Measurements from ENCODE around the gene SH2D1B. TPM values are rescaled to one million over a fixed set of nuclear protein-coding genes. Genes with fewer than 3 reads are reported as not detected.

The SH2D1B gene
- total RNA-seq, 4 donors from 2014 or later: 0.76 to 1.9 (median 1.3) TPM; not detected in 1

DNA sequence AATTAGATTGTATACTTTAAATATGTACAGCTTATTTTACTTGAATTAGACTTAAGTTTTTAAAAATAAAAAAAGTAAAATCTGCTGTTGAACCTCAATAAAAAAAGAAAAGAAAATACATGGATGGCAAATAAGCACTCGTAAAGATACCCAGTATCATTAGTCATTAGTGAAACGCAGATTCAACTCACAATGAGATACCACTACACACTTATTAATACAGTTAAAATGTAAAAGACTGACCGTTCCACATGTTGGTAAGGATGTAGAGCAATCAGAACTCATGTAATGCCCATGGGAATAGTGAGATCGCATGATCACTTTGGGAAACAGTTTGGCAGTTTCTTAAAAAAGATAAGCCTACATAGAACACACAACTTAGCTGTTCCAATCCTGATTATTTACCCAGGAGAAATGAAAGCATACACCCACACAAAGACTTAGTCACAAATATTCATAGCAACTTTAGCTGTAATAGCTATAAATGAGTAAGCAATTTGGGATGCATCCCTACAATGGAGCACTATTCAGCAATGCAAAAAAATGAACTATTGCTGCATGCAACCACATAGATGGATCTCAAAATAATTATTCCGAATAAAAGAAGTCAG lies 7.3 kb downstream of the SH2D1B start:
- Histone ChIP-seq H3K27ac (no peak overlapping the region), H3K9me3 (no peaks in the 10 kb centered on the region), H3K4me1 (no peaks in the 10 kb centered on the region), H3K4me3 (no peak overlapping the region), H3K27me3 (no peaks in the 10 kb centered on the region), H3K36me3 (no peaks in the 10 kb centered on the region)
- TF ChIP-seq POLR2A (IDR thresholded peaks at IDR 0.05): no peak
- TF ChIP-seq, protein P1, sequence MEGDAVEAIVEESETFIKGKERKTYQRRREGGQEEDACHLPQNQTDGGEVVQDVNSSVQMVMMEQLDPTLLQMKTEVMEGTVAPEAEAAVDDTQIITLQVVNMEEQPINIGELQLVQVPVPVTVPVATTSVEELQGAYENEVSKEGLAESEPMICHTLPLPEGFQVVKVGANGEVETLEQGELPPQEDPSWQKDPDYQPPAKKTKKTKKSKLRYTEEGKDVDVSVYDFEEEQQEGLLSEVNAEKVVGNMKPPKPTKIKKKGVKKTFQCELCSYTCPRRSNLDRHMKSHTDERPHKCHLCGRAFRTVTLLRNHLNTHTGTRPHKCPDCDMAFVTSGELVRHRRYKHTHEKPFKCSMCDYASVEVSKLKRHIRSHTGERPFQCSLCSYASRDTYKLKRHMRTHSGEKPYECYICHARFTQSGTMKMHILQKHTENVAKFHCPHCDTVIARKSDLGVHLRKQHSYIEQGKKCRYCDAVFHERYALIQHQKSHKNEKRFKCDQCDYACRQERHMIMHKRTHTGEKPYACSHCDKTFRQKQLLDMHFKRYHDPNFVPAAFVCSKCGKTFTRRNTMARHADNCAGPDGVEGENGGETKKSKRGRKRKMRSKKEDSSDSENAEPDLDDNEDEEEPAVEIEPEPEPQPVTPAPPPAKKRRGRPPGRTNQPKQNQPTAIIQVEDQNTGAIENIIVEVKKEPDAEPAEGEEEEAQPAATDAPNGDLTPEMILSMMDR (IDR thresholded peaks at IDR 0.05): no peak
- DNase-seq: no peak

DNA sequence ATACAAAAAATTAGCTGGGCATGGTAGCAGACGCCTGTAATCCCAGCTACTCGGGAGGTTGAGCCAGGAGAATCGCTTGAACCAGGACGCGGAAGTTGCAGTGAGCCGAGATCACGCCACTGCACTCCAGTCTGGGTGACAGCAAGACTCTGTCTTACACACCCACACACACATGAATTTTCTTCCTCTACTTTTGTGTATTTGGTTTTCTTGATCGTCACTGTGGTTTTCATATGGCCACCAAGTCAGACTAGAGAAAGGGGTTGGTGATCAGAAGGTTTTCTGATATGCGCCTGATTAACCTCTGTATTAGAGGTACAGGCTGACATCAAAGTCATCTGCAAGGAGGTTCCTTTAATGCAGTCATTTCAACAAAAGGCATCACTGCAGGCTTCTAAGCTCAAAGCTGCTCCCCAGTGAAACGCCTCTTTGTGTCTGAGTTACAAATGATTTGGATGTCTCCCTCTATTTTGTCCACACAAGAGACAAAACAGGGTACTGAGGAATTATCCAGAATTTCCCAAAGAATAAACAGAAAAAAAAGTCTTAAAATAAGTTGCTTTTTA lies 11.1 kb downstream of the SH2D1B start:
- DNase-seq: no peak
- Histone ChIP-seq H3K27me3 (no peaks in the 10 kb centered on the region), H3K4me3 (no peak overlapping the region), H3K4me1 (no peaks in the 10 kb centered on the region), H3K36me3 (no peaks in the 10 kb centered on the region), H3K9me3 (no peaks in the 10 kb centered on the region), H3K27ac (no peak overlapping the region)
- TF ChIP-seq POLR2A (IDR thresholded peaks at IDR 0.05): no peak
- TF ChIP-seq, protein P1 (IDR thresholded peaks at IDR 0.05): no peak

DNA sequence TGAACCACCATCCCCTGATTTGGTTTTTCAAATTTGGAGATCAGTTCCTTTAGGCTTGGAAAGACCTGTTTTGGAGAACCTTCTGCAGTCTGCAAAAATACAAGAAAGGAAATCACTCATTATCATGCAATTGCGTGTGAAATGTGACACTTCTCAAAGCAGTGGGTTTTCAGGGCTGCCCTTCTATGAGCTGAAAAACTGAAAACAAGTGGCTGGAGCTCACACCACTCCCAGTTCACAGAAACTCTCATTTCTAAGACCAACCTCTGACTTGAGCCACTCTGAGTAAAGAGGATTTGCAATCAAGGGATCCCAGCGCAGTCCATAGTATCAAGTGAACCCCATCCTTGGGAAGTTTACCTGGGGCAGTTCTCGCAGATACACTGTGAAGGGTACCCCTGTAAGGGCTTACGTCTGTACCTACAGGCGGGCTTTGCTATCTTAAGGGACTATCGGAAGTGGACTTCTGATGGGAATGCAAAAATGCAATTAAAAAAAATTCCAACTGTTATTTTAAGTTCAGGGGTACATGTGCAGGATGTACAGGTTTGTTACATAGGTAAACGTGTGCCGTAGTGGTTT lies 12.8 kb downstream of the SH2D1B start:
- Histone ChIP-seq H3K9me3 (no peaks in the 10 kb centered on the region), H3K36me3 (no peaks in the 10 kb centered on the region), H3K27ac (no peak overlapping the region), H3K4me1 (no peaks in the 10 kb centered on the region), H3K4me3 (no peak overlapping the region), H3K27me3 (no peaks in the 10 kb centered on the region)
- TF ChIP-seq, protein P1 (IDR thresholded peaks at IDR 0.05): no peak
- TF ChIP-seq POLR2A (IDR thresholded peaks at IDR 0.05): no peak
- DNase-seq: no peak

DNA sequence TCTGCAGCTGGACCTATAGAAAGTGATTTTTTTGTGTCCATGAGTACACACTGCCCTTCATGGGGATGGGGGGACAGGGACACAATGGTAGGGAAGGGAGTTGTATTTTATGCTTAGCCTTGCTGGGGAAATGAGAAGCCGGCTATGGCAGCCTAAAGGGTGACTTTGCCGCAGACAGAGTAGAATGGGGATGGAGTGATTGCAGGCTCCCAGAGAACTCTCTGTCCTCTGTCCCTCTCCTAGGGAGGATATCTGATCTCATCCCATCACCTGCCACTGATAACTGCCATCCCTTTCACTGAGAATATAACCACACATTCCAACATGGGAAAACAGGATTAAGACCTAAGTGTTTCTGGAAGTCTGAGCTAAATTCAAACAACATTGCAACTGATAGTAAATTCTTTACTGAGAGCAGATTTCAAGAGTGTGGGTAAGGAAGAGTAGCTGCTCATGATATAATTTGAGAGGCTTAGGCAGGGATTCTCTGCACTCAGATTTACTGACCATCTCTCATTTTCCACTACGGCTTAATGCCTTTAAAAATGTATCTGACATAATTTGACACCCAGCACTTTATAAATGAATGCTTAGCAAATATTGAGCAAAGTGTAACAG lies 13.9 kb downstream of the SH2D1B start:
- Histone ChIP-seq H3K27me3 (no peaks in the 10 kb centered on the region), H3K4me1 (no peaks in the 10 kb centered on the region), H3K4me3 (no peak overlapping the region), H3K9me3 (no peaks in the 10 kb centered on the region), H3K27ac (no peak overlapping the region), H3K36me3 (no peaks in the 10 kb centered on the region)
- no peak for DNase-seq
- TF ChIP-seq POLR2A (IDR thresholded peaks at IDR 0.05): no peak
- TF ChIP-seq, protein P1 (IDR thresholded peaks at IDR 0.05): no peak

DNA sequence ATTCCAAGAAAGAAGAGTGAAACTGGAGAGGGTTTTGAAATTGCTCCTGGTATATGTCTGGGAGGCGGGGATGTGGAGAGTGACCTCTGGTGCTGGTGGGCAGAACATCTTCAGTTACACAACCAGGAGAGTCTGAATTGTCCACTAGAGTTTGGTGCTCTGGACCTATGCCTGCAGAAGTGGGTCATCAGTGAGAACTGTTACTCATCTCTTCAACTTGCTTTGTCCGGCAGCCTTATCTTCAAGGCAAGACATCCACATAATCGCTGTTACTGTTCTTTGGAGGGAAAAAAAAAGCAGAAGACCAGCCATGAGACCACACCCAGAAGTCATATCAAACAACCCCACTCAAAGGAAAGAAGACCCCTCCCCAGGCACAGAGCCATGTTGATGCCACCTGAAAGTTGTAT lies 14.9 kb downstream of the SH2D1B start:
- TF ChIP-seq, protein P1 (IDR thresholded peaks at IDR 0.05): no peak
- no peak for TF ChIP-seq POLR2A (IDR thresholded peaks at IDR 0.05)
- Histone ChIP-seq H3K4me3 (no peak overlapping the region), H3K27me3 (no peaks in the 10 kb centered on the region), H3K36me3 (no peaks in the 10 kb centered on the region), H3K27ac (no peak overlapping the region), H3K9me3 (no peaks in the 10 kb centered on the region), H3K4me1 (no peaks in the 10 kb centered on the region)
- DNase-seq: no peak

Data from Peyer's patch (tissue), 4 donors.